Hepatocyte (in vitro differentiated cells): Measurements from ENCODE around the gene KIRREL3. TPM values are rescaled to one million over a fixed set of nuclear protein-coding genes. Genes with fewer than 3 reads are reported as not detected.

ENCODE experiments used
- DNase-seq: peaks from one replicate; pipeline ENCODE4 v3.0.0-alpha.2; 2016; ENCODE audit warnings: low spot score
- H2AFZ ChIP-seq: fragments of 200-600 bp; sonication (generic); 2 replicates; pipeline ENCODE4 v1.6.0; 2016; ENCODE audit warnings: antibody characterized with exemption, mild to moderate bottlenecking
- H3K27ac ChIP-seq: fragments of 200-600 bp; sonication (generic); 2 replicates; pipeline ENCODE4 v1.5.1; 2016; ENCODE audit warnings: mild to moderate bottlenecking
- H3K27me3 ChIP-seq: fragments of 200-600 bp; sonication (generic); 2 replicates; pipeline ENCODE4 v1.6.1; 2016
- H3K36me3 ChIP-seq: fragments of 200-600 bp; sonication (generic); replicated peaks from 2 replicates; pipeline ENCODE4 v1.5.1; 2016; ENCODE audit warnings: low read depth; ENCODE audit not compliant: insufficient read depth
- H3K4me1 ChIP-seq: fragments of 200-600 bp; sonication (generic); 2 replicates; pipeline ENCODE4 v1.5.1; 2016; ENCODE audit warnings: mild to moderate bottlenecking, moderate library complexity; ENCODE audit not compliant: insufficient read depth
- H3K4me2 ChIP-seq: fragments of 200-600 bp; sonication (generic); 2 replicates; pipeline ENCODE4 v1.6.0; 2016
- H3K4me3 ChIP-seq: fragments of 200-600 bp; sonication (generic); 2 replicates; pipeline ENCODE4 v1.5.1; 2016; ENCODE audit warnings: mild to moderate bottlenecking
- H3K79me2 ChIP-seq: fragments of 200-600 bp; sonication (generic); 2 replicates; pipeline ENCODE4 v1.6.0; 2017; ENCODE audit warnings: mild to moderate bottlenecking
- H3K9me2 ChIP-seq: fragments of 200-600 bp; sonication (generic); replicated peaks from 2 replicates; pipeline ENCODE4 v1.6.0; 2017; ENCODE audit warnings: mild to moderate bottlenecking; ENCODE audit not compliant: insufficient read depth
- H3K9me3 ChIP-seq: fragments of 200-600 bp; sonication (generic); 2 replicates; pipeline ENCODE4 v1.5.1; 2016; ENCODE audit warnings: low read depth, mild to moderate bottlenecking
- H4K20me1 ChIP-seq: fragments of 200-600 bp; sonication (generic); 2 replicates; pipeline ENCODE4 v1.6.0; 2016; ENCODE audit warnings: mild to moderate bottlenecking; ENCODE audit not compliant: insufficient read depth, poor library complexity, severe bottlenecking
- CTCF ChIP-seq: fragments of 200-600 bp; sonication (generic); IDR thresholded peaks from 2 replicates; pipeline ENCODE4 v1.5.1; 2016; ENCODE audit warnings: antibody characterized with exemption, mild to moderate bottlenecking; ENCODE audit not compliant: poor library complexity
- EZH2 ChIP-seq: fragments of 200-600 bp; sonication (generic); IDR thresholded peaks from 2 replicates; pipeline ENCODE4 v1.6.1; 2016; ENCODE audit warnings: antibody characterized with exemption, mild to moderate bottlenecking, borderline replicate concordance
- EZH2phosphoT487 ChIP-seq: fragments of 200-600 bp; sonication (generic); IDR thresholded peaks from one replicate; pipeline ENCODE4 v1.6.1; 2018; ENCODE audit warnings: antibody characterized with exemption, mild to moderate bottlenecking, low read depth, moderate library complexity; ENCODE audit not compliant: unreplicated experiment, severe bottlenecking
- WGBS: methylation state at CpG from one replicate; pipeline ENCODE4 v1.1.6; 2016; ENCODE audit warnings: low lambda C conversion rate; ENCODE audit errors: missing lambda C conversion rate; 5-methylcytosine and 5-hydroxymethylcytosine counted together
- polyA plus RNA-seq: library from polyadenylated mRNA; unstranded; fragments of >200 nt; fragmentation: Nextera tagmentation; extraction: Ambion mirVana; gene quantifications from 2 replicates; pipeline ENCODE4 v1.2.1, GENCODE V29; 2016
- total RNA-seq: library from RNA; depleted of rRNA; stranded (reverse); fragments of >200 nt; gene quantifications from 2 replicates; pipeline ENCODE4 v1.2.3, GENCODE V29; 2014

The KIRREL3 gene
- total and polyA plus RNA-seq, 2 experiments from 2014 or later: 0.33 to 0.86 TPM

DNA sequence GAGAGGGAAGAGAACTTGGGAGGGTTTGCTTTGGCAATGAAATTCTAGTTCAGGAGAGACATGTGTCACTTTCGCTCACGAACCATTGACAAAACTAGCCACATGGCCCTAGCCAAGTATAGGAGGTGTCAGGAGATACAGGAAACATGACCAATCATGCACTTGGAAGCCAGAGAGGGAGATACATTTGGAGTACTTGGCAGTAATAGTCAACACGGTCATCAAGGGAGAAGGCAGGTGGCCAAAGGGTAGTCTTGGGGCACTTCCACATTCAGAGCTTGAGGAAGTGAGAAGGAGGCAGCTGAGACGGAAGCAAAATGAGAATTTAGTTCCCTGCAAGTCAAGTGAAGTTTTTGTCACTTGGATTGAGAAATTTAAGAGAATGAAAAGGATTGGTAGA is 26.4 kb upstream of the KIRREL3 start:
- WGBS: 90% methylated on average over 4 of the region's 4 CpGs
- Histone ChIP-seq H3K4me2 (no peak overlapping the region), H3K9me2 (no peaks in the 10 kb centered on the region), H3K79me2 (no peaks in the 10 kb centered on the region), H4K20me1 (no peaks in the 10 kb centered on the region), H3K4me3 (no peak overlapping the region), H3K27me3 (peaks cover 49% of the 10 kb centered on the region), H3K4me1 (no peaks in the 10 kb centered on the region), H3K36me3 (no peaks in the 10 kb centered on the region), H3K9me3 (no peaks in the 10 kb centered on the region), H2AFZ (no peak overlapping the region), H3K27ac (no peak overlapping the region)
- no peak for DNase-seq
- TF ChIP-seq EZH2: no peak
- TF ChIP-seq CTCF: no peak
- TF ChIP-seq EZH2phosphoT487: no peak

DNA sequence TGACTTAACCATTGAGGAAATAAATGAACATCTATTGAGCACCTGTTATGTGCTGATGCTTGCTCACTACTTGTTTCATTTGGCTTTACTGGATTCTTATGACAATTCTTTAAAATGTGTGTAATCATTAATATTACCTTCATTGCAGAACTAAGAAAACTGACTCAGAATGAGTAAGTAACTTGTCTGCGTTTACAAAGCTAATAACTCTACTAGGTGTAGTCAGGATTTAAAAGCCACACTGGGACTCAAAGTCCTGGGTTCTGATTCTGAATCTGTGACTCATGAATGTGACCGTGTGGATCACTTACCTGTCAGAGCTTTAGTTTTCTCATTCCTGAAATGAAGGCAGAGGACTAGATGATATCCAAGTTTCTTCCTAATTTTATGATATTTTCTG is 23.4 kb upstream of the KIRREL3 start:
- H3K36me3 ChIP-seq: no peaks in the 10 kb centered on the region
- no peaks in the 10 kb centered on the region for H4K20me1 ChIP-seq
- no peaks in the 10 kb centered on the region for H3K9me3 ChIP-seq
- no peak overlapping the region for H3K4me3 ChIP-seq
- no peak overlapping the region for H2AFZ ChIP-seq
- no peaks in the 10 kb centered on the region for H3K4me1 ChIP-seq
- no peaks in the 10 kb centered on the region for H3K9me2 ChIP-seq
- TF ChIP-seq EZH2phosphoT487: no peak
- TF ChIP-seq CTCF: no peak
- TF ChIP-seq EZH2: no peak
- no peak overlapping the region for H3K27ac ChIP-seq
- H3K27me3 ChIP-seq: peaks cover 47% of the 10 kb centered on the region
- H3K4me2 ChIP-seq: no peak overlapping the region
- no peak for DNase-seq
- no peaks in the 10 kb centered on the region for H3K79me2 ChIP-seq
- WGBS: 61% methylated on average over 2 of the region's 2 CpGs

- no peaks in the 10 kb centered on the region for H3K4me1 ChIP-seq
- no peak overlapping the region for H3K4me2 ChIP-seq
- no peaks in the 10 kb centered on the region for H3K36me3 ChIP-seq
- H3K27me3 ChIP-seq: peaks cover 19% of the 10 kb centered on the region
- TF ChIP-seq CTCF (no peak), EZH2phosphoT487 (no peak), EZH2 (no peak)
- no peak overlapping the region for H3K27ac ChIP-seq
- H3K9me2 ChIP-seq: no peaks in the 10 kb centered on the region
- H3K9me3 ChIP-seq: no peaks in the 10 kb centered on the region
- H3K79me2 ChIP-seq: no peaks in the 10 kb centered on the region
- H2AFZ ChIP-seq: no peak overlapping the region
- H3K4me3 ChIP-seq: no peak overlapping the region
- no peak for DNase-seq
- H4K20me1 ChIP-seq: no peaks in the 10 kb centered on the region
- 93% methylated on average over 8 of the region's 8 CpGs for WGBS
These were observed 18.2 kb upstream of the KIRREL3 start for GRCh38 chr11:127018683-127019279.
